ENCODE measurements around the gene SRC.

- TF ChIP-seq POLR2A (IDR thresholded peaks at IDR 0.05; ENCODE audit: low read depth, low read length): no peak
- TF ChIP-seq TAF1 (IDR thresholded peaks at IDR 0.05; ENCODE audit: low read depth, low read length): no peak
- TF ChIP-seq SPI1 (IDR thresholded peaks at IDR 0.05; ENCODE audit: low read depth, low read length): no peak
These were observed 29.3 kb downstream of the SRC start for GRCh38 chr20:37375227-37375626.
